Measurements from ENCODE around the gene CORO7.
A peak's percentile ranks its signal among the peaks of the same experiment; 100 is the strongest.

The CORO7 gene

GRCh38 chr16:4318451-4318910, 97.9 kb downstream of the CORO7 start:
- no peak for DNase-seq (ENCODE audit: low read depth)
- no peak overlapping the region for H3K4me3 ChIP-seq (ENCODE audit: low read depth, low read length)
- no peak for TF ChIP-seq CTCF (IDR thresholded peaks at IDR 0.05; ENCODE audit: low read depth, low read length)
- no peak for TF ChIP-seq POLR2A (IDR thresholded peaks at IDR 0.05; ENCODE audit: extremely low read depth, insufficient read length)
- TF ChIP-seq MYC (IDR thresholded peaks at IDR 0.05; ENCODE audit: low read depth, low read length) = no peak
- TF ChIP-seq MAX (IDR thresholded peaks at IDR 0.05; ENCODE audit: low read depth, low read length) = no peak

- H3K4me3 ChIP-seq (ENCODE audit: low read depth, low read length) = no peak overlapping the region
- DNase-seq (ENCODE audit: low read depth) = peak; percentile 7
- TF ChIP-seq MYC (IDR thresholded peaks at IDR 0.05; ENCODE audit: low read depth, low read length) = no peak
- TF ChIP-seq POLR2A (IDR thresholded peaks at IDR 0.05; ENCODE audit: extremely low read depth, insufficient read length) = no peak
- no peak for TF ChIP-seq CTCF (IDR thresholded peaks at IDR 0.05; ENCODE audit: low read depth, low read length)
- TF ChIP-seq MAX (IDR thresholded peaks at IDR 0.05; ENCODE audit: low read depth, low read length) = no peak
Measured at GRCh38 chr16:4317532-4318450, 98.6 kb downstream of the CORO7 start.

GRCh38 chr16:4316864-4317531, 99.4 kb downstream of the CORO7 start:
- DNase-seq (ENCODE audit: low read depth) = no peak
- H3K4me3 ChIP-seq (ENCODE audit: low read depth, low read length) = no peak overlapping the region
- TF ChIP-seq POLR2A (IDR thresholded peaks at IDR 0.05; ENCODE audit: extremely low read depth, insufficient read length) (no peak), MYC (IDR thresholded peaks at IDR 0.05; ENCODE audit: low read depth, low read length) (no peak), MAX (IDR thresholded peaks at IDR 0.05; ENCODE audit: low read depth, low read length) (no peak), CTCF (IDR thresholded peaks at IDR 0.05; ENCODE audit: low read depth, low read length) (no peak)

DNA sequence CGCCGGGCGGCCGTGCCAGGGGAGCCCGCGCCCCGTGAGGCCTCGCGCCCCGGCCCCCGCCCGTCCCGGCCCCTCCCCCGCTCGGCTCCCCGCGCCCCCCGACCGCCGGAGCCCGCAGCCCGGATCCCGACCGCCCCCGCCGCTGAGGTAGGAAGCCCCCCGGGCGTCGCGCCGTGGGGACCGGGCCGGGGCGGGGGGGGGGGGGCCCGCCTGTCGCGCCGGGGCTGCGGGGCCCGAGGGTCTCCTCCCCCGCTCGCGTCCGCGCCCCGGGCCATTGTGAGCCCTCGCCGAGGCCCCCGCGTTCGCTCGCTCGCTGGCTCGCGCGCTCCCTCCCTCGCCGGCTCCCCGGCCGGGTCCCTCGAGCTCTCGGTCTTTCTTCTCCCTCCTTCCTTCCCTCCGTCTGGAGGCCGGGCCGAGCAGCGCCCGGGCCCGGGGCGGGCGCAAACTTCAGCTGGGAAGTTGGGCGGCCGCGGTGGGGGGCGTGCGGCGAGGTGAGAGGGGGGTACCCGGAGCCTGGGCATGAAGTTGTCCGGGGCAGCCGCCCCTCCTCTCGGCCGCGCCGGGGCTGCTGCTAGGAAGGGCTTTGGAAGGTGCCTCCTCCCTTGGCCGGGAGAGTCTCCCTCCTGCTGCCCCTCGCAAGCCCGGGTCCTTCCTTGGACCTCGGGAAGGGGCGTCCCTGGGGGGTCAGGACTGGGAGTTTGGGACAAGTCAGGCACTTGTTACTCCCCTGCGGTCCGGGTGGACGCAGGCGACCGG, 100.1 kb downstream of the CORO7 start:
- TF ChIP-seq POLR2A (IDR thresholded peaks at IDR 0.05; ENCODE audit: extremely low read depth, insufficient read length) (no peak), MAX (IDR thresholded peaks at IDR 0.05; ENCODE audit: low read depth, low read length) (no peak), CTCF (IDR thresholded peaks at IDR 0.05; ENCODE audit: low read depth, low read length) (no peak), MYC (IDR thresholded peaks at IDR 0.05; ENCODE audit: low read depth, low read length) (no peak)
- no peak overlapping the region for H3K4me3 ChIP-seq (ENCODE audit: low read depth, low read length)
- DNase-seq (ENCODE audit: low read depth) = peak; percentile 54

All from NB4 (cell line).